Measurements from ENCODE around the gene SPAG16.

DNA sequence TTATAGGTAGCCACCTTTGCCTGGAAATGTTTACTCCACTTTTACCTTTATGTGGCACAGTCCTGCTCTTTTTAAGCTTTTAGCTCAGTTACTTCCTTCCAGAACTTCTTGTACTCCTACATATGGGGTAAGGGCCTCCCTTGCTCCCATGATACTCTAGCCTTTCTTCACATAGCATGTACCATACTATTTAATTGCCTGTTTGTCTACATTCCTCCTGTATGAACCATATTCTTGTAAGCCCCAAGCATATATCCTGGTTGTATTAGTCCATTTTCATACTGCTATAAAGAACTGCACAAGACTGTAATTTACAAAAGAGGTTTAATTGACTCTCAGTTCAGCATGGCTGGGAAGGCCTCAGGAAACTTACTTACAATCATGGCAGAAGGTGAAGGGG lies 1035.9 kb downstream of the SPAG16 start:
- TF ChIP-seq, protein P1, sequence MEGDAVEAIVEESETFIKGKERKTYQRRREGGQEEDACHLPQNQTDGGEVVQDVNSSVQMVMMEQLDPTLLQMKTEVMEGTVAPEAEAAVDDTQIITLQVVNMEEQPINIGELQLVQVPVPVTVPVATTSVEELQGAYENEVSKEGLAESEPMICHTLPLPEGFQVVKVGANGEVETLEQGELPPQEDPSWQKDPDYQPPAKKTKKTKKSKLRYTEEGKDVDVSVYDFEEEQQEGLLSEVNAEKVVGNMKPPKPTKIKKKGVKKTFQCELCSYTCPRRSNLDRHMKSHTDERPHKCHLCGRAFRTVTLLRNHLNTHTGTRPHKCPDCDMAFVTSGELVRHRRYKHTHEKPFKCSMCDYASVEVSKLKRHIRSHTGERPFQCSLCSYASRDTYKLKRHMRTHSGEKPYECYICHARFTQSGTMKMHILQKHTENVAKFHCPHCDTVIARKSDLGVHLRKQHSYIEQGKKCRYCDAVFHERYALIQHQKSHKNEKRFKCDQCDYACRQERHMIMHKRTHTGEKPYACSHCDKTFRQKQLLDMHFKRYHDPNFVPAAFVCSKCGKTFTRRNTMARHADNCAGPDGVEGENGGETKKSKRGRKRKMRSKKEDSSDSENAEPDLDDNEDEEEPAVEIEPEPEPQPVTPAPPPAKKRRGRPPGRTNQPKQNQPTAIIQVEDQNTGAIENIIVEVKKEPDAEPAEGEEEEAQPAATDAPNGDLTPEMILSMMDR (IDR thresholded peaks at IDR 0.05), result no peak
- no peak for TF ChIP-seq EZH2 (IDR thresholded peaks at IDR 0.05; ENCODE audit: borderline replicate concordance, insufficient read depth, low read depth, low read length, poor library complexity, severe bottlenecking)

All from B cell (primary cell).